ENCODE results near the gene SND1.

DNA sequence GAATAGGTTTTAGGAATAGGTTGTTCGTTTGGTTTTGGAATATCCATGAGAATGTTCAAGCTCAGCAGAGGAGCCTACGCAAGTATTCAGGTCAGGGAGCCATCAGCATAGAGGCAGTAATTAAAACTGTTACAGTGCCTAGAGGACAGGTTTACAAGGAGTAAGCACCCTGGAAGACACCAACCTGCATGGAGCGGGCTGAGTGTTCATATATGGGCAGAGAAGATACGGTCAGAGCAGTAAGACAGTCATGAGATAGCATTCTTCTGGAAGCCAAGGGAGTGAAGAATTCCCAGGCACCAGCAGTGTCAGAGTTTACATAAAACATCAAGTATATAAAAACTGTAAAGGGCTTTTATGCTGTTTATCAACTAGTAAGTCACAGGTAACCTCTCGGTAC lies 282.7 kb downstream of the SND1 start:
- TF ChIP-seq, protein P1, sequence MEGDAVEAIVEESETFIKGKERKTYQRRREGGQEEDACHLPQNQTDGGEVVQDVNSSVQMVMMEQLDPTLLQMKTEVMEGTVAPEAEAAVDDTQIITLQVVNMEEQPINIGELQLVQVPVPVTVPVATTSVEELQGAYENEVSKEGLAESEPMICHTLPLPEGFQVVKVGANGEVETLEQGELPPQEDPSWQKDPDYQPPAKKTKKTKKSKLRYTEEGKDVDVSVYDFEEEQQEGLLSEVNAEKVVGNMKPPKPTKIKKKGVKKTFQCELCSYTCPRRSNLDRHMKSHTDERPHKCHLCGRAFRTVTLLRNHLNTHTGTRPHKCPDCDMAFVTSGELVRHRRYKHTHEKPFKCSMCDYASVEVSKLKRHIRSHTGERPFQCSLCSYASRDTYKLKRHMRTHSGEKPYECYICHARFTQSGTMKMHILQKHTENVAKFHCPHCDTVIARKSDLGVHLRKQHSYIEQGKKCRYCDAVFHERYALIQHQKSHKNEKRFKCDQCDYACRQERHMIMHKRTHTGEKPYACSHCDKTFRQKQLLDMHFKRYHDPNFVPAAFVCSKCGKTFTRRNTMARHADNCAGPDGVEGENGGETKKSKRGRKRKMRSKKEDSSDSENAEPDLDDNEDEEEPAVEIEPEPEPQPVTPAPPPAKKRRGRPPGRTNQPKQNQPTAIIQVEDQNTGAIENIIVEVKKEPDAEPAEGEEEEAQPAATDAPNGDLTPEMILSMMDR (IDR thresholded peaks at IDR 0.05) = no peak
- no peak for TF ChIP-seq POLR2A (IDR thresholded peaks at IDR 0.05)
